ENCODE measurements around the gene UBXN6. TPM values are rescaled to one million over a fixed set of nuclear protein-coding genes. Genes with fewer than 3 reads are reported as not detected.

UBXN6 gene
- total and polyA plus RNA-seq, 2 of the 8 experiments (the other 6 are each of a cell fraction or from before 2014, with no cell fraction given): 28.0 to 43.8 TPM

DNA sequence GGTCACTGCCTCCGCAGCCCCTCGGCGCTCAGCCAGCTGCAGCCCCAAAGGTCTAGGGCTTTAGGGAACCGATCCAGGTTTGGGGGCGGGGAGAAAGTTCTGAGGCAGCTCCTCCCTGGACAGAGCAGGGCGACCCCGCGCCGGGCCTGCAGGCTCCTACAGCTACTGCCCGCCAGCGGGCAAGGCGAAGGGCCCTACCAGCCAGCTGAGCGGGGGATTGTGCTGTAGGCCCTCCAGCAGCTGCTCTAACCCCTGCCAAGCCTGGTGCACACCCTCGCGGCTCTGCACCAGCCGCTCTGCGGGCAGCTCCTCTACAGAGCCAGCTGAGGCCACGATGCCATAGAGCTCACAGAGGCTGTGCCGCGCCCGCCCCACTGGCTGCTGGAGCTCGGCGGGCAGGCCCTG is 46.7 kb upstream of the UBXN6 start:
- Histone ChIP-seq H3K27ac (ENCODE audit: low read depth, low read length) (no peak overlapping the region), H3K23ac (ENCODE audit: insufficient read length) (no peak overlapping the region), H2BK15ac (ENCODE audit: low read length) (no peak overlapping the region), H3K79me2 (ENCODE audit: control insufficient read depth in 1 of 2, insufficient read depth in 2 of 2, low read length in 2 of 2) (no peaks in the 10 kb centered on the region), H3K27me3 (replicated peaks in 1 of 4; ENCODE audit: control insufficient read depth in 3 of 4, extremely low read depth in 1 of 4, insufficient read depth in 3 of 4, low read length in 3 of 4) (peaks cover 0 to 7% (median 7%) of the 10 kb centered on the region in 4 experiments; a peak in 3 of 7 replicates), H4K20me1 (replicated peaks in 1 of 2; ENCODE audit: control insufficient read depth in 1 of 2, insufficient read depth in 2 of 2, low read length in 2 of 2) (peaks cover 14 to 30% of the 10 kb centered on the region in 2 experiments), H3K23me2 (ENCODE audit: low read depth, low read length) (no peaks in the 10 kb centered on the region), H4K8ac (ENCODE audit: extremely low read depth, insufficient read depth, low read length) (no peak overlapping the region), H2BK120ac (replicated peaks; ENCODE audit: low read depth, low read length) (no peak overlapping the region), H3K9me3 (ENCODE audit: insufficient read depth in 2 of 2, low read depth in 1 of 2, low read length in 1 of 2) (no peaks in the 10 kb centered on the region), H3K4me2 (ENCODE audit: insufficient read depth in 1 of 2, low read depth in 2 of 2, low read length in 2 of 2) (no peak overlapping the region), H2AFZ (ENCODE audit: low read length) (no peak overlapping the region), H3K36me3 (ENCODE audit: control insufficient read depth in 2 of 4, insufficient read depth in 4 of 4, low read length in 3 of 4) (peaks cover 3 to 42% (median 9%) of the 10 kb centered on the region in 4 experiments; a peak in 5 of 8 replicates), H4K5ac (ENCODE audit: insufficient read length, low read depth, low read length) (no peak overlapping the region), H3K79me1 (ENCODE audit: low read depth, low read length) (peaks cover 2% of the 10 kb centered on the region; the same call in 1 of the 2 replicates), H4K91ac (replicated peaks; ENCODE audit: insufficient read length, low read length) (no peak overlapping the region), H3K9ac (replicated peaks in 1 of 4; ENCODE audit: extremely low read depth in 1 of 4, low read depth in 3 of 4, low read length in 3 of 4) (no peak overlapping the region), H2BK5ac (ENCODE audit: low read depth, low read length) (no peak overlapping the region), H3K18ac (ENCODE audit: extremely low read depth, low read length) (no peak overlapping the region), H2BK20ac (ENCODE audit: low read length) (no peak overlapping the region), H3K56ac (replicated peaks; ENCODE audit: insufficient read length, low read depth, low read length) (no peak overlapping the region), H3K4me1 (replicated peaks in 1 of 4; ENCODE audit: control insufficient read depth in 3 of 4, insufficient read depth in 4 of 4, low read length in 3 of 4) (no peaks in the 10 kb centered on the region), H3K4ac (replicated peaks; ENCODE audit: insufficient read length, low read depth, low read length) (no peak overlapping the region), H3K14ac (ENCODE audit: insufficient read length) (no peak overlapping the region), H2BK12ac (ENCODE audit: low read depth, low read length) (no peak overlapping the region), H3K4me3 (ENCODE audit: extremely low read depth in 1 of 4, insufficient read depth in 2 of 4, low read depth in 3 of 4, low read length in 4 of 4) (no peak overlapping the region), H2AK5ac (ENCODE audit: low read depth, low read length) (no peak overlapping the region)
- WGBS, 2 experiments (ENCODE audit: extremely low coverage in 1 of 2, insufficient coverage in 1 of 2, insufficient read length in 1 of 2, insufficient replicate concordance in 2 of 2, low coverage in 1 of 2, low lambda C conversion rate in 2 of 2, missing lambda C conversion rate in 1 of 2): 94% methylated on average over 17 of the region's 23 CpGs; no CpG with 5 or more reads in 1 of the 2 experiments
- FAIRE-seq (no peak), DNase-seq (ENCODE audit: low read depth in 1 of 2, low spot score in 2 of 2) (no peak)
- POLR2A ChIA-PET (ENCODE audit: partially characterized antibody): interaction anchor here (1.7 to 3.5 kb wide), 4 partner anchors 10 to 32 kb away, joined by 4 to 19 read pairs (median 14); partner anchors contain the start of genes HDGFL2 and PLIN4
- TF ChIP-seq EGR1 (IDR thresholded peaks at IDR 0.05; ENCODE audit: borderline replicate concordance, low read depth, low read length) (no peak), POLR2AphosphoS5 (IDR thresholded peaks at IDR 0.05; ENCODE audit: low read depth, low read length) (0 out of 2 replicates have a peak, but pooled peaks have one; percentile 11), RNF2 (IDR thresholded peaks at IDR 0.05; ENCODE audit: borderline replicate concordance, low read depth, low read length, missing control alignments, poor library complexity, severe bottlenecking) (no peak)
- CTCF ChIA-PET (ENCODE audit: partially characterized antibody): interaction anchor here (0.6 to 1.6 kb wide), 5 partner anchors 9 to 27 kb away, joined by 3 to 5 read pairs (median 3); no protein-coding TSS in a partner anchor
